ENCODE results near the gene KCTD17. TPM values are rescaled to one million over a fixed set of nuclear protein-coding genes. Genes with fewer than 3 reads are reported as not detected.

The KCTD17 gene
- total and polyA plus RNA-seq, 2 of the 13 experiments (the other 11 are each of a cell fraction or from before 2014, with no cell fraction given) = 5.3 to 11.7 TPM

DNA sequence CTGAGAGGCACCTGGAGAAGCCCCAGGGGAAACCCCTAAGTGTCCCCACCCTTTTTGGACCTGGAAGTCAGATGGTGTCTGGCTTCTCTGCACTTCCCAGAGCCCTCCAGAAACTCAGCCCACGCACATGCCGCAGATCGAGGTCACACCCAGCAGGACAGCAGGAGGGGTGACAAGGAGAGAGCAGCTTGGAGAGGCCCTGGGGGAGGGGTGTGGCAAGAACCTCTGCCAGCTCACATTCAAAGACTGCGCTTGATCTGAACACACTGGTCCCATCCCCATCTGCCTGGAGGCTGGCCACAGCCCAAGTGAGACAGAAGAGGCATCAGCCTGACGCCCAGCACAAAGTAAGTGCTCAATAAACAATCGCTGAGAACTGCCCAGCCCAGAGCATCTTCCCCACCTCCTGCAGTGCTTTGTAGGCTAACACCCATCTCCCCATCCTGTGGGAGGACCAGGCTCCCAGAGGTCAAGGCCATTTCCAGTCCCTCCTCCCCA lies 36.6 kb downstream of the KCTD17 start:
- peaks cover 12% of the 10 kb centered on the region for H3K4me1 ChIP-seq (ENCODE audit: insufficient read depth, low read length)
- DNase-seq (ENCODE audit: low spot score) (no peak), ATAC-seq (no peak), FAIRE-seq (no peak)
- WGBS (ENCODE audit: low lambda C conversion rate) = 100% methylated on average over 1 of the region's 6 CpGs
- intact Hi-C loops (cut with micrococcal nuclease; ENCODE audit: unreplicated experiment) = no loop called here
- no peak for TF ChIP-seq NR2F6 (IDR thresholded peaks at IDR 0.05)
- 0 out of 2 replicates have a peak, but pooled peaks have one; percentile 11 for TF ChIP-seq NR2F6 (CRISPR knock-in tag; IDR thresholded peaks at IDR 0.05)
- peak; percentile 54; the same call in 1 of the 2 replicates for TF ChIP-seq ZNF263 (CRISPR knock-in tag; IDR thresholded peaks at IDR 0.05)
- TF ChIP-seq, protein P1, sequence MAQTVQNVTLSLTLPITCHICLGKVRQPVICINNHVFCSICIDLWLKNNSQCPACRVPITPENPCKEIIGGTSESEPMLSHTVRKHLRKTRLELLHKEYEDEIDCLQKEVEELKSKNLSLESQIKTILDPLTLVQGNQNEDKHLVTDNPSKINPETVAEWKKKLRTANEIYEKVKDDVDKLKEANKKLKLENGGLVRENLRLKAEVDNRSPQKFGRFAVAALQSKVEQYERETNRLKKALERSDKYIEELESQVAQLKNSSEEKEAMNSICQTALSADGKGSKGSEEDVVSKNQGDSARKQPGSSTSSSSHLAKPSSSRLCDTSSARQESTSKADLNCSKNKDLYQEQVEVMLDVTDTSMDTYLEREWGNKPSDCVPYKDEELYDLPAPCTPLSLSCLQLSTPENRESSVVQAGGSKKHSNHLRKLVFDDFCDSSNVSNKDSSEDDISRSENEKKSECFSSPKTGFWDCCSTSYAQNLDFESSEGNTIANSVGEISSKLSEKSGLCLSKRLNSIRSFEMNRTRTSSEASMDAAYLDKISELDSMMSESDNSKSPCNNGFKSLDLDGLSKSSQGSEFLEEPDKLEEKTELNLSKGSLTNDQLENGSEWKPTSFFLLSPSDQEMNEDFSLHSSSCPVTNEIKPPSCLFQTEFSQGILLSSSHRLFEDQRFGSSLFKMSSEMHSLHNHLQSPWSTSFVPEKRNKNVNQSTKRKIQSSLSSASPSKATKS (CRISPR knock-in tag; IDR thresholded peaks at IDR 0.05) = no peak
- ChIA-PET POLR2A (no interaction called here), CTCF (ENCODE audit: low intra/inter-chr PET ratio, low total read pairs) (no interaction called here)
- no peak overlapping the region for H3K27ac ChIP-seq (ENCODE audit: extremely low read length, insufficient read depth, low read length)
- H3K79me2 ChIP-seq (ENCODE audit: insufficient read depth, low read length) = no peaks in the 10 kb centered on the region
- H4K20me1 ChIP-seq (ENCODE audit: insufficient read depth, low read length) = no peaks in the 10 kb centered on the region
- H3K4me2 ChIP-seq (ENCODE audit: low read depth, low read length) = no peak overlapping the region
- no peak overlapping the region for H3K9ac ChIP-seq (ENCODE audit: insufficient read depth, low read depth, low read length)
- in situ Hi-C loops (cut with HindIII; ENCODE audit: extremely low pct_ligation_motif_present, low pct_unique_long_range_greater_than_20kb) = no loop called here
- H3K27me3 ChIP-seq (ENCODE audit: control insufficient read depth in 1 of 2, insufficient read depth in 2 of 2, low read length in 2 of 2) = no peaks in the 10 kb centered on the region
- no peak overlapping the region for H3K4me3 ChIP-seq (replicated peaks in 1 of 3; ENCODE audit: insufficient read depth in 1 of 3, low read depth in 2 of 3, low read length in 3 of 3)
- no peaks in the 10 kb centered on the region for H3K36me3 ChIP-seq (replicated peaks in 1 of 2; ENCODE audit: control insufficient read depth in 1 of 2, insufficient read depth in 2 of 2, low read length in 2 of 2)
- no peaks in the 10 kb centered on the region for H3K9me3 ChIP-seq (ENCODE audit: low read length)
- no peak overlapping the region for H2AFZ ChIP-seq (ENCODE audit: low read length)
- BruUV-seq (replicated peaks) = no TSS peak

DNA sequence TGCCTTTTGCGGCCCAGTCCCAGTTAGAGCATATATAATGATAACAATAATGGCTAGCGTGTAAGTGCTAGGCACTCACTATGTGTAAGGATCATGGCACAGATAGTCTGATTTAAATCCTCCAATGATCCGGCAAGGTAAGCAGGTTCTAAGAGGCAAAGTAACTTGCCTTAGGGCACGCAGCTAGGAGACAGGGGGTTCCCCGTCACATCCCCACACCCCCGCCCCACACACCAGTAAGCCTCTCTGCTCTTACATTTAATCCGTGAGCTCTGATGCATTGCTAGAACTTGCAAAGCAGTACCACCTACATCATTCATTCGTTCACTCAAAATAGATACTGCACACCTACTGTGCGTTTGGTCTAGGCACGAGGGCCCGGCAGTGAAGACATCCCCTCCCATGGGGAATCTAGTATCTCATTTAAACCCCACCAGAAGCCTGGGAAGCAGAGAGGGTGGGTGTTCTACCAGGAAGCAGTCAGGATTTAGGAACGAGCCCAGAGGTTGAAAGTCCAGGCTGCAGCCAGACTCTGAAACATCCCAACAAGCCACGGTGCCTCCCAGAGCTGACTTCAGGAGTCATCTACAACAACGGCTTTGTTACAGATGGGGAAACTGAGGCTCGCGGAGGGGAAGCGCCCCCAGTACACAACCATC lies 37.3 kb downstream of the KCTD17 start:
- Histone ChIP-seq H3K79me2 (ENCODE audit: insufficient read depth, low read length) (no peaks in the 10 kb centered on the region), H3K36me3 (replicated peaks in 1 of 2; ENCODE audit: control insufficient read depth in 1 of 2, insufficient read depth in 2 of 2, low read length in 2 of 2) (no peaks in the 10 kb centered on the region), H3K4me2 (ENCODE audit: low read depth, low read length) (no peak overlapping the region), H3K9me3 (ENCODE audit: low read length) (no peaks in the 10 kb centered on the region), H3K4me3 (replicated peaks in 1 of 3; ENCODE audit: insufficient read depth in 1 of 3, low read depth in 2 of 3, low read length in 3 of 3) (no peak overlapping the region), H3K4me1 (ENCODE audit: insufficient read depth, low read length) (peaks cover 12% of the 10 kb centered on the region), H3K27me3 (ENCODE audit: control insufficient read depth in 1 of 2, insufficient read depth in 2 of 2, low read length in 2 of 2) (no peaks in the 10 kb centered on the region), H3K9ac (ENCODE audit: insufficient read depth, low read depth, low read length) (no peak overlapping the region), H3K27ac (ENCODE audit: extremely low read length, insufficient read depth, low read length) (no peak overlapping the region), H4K20me1 (ENCODE audit: insufficient read depth, low read length) (no peaks in the 10 kb centered on the region), H2AFZ (ENCODE audit: low read length) (no peak overlapping the region)
- POLR2A ChIA-PET = no interaction called here
- WGBS (ENCODE audit: low lambda C conversion rate) = 66% methylated on average over 13 of the region's 17 CpGs
- ATAC-seq = no peak; the same call in 2 of the 3 replicates
- FAIRE-seq = no peak
- DNase-seq (ENCODE audit: low spot score) = no peak
- intact Hi-C loops (cut with micrococcal nuclease; ENCODE audit: unreplicated experiment) (no loop called here), in situ Hi-C loops (cut with HindIII; ENCODE audit: extremely low pct_ligation_motif_present, low pct_unique_long_range_greater_than_20kb) (no loop called here)
- CTCF ChIA-PET (ENCODE audit: low intra/inter-chr PET ratio, low total read pairs) = no interaction called here
- BruUV-seq (replicated peaks) = no TSS peak
- no peak for TF ChIP-seq PHF8 (CRISPR knock-in tag; IDR thresholded peaks at IDR 0.05)
- no peak for TF ChIP-seq MAFK (conservative IDR thresholded peaks at IDR 0.05 in 1 of 2, IDR thresholded peaks at IDR 0.05 in 1 of 2; ENCODE audit: low read length in 2 of 2)
- TF ChIP-seq EP300 (IDR thresholded peaks at IDR 0.05; ENCODE audit: low read depth in 2 of 2, low read length in 2 of 2) = no peak
- TF ChIP-seq EP300 (CRISPR knock-in tag; IDR thresholded peaks at IDR 0.05; ENCODE audit: borderline replicate concordance) = no peak
- no peak for TF ChIP-seq ASH2L (IDR thresholded peaks at IDR 0.05; ENCODE audit: insufficient read length, low read depth, low read length)
- no peak for TF ChIP-seq ZNF589 (CRISPR knock-in tag; conservative IDR thresholded peaks at IDR 0.05)
- TF ChIP-seq RFXANK (CRISPR knock-in tag; IDR thresholded peaks at IDR 0.05) = no peak
